Peyer's patch (tissue), 4 donors: ENCODE measurements around the gene UCP2. TPM values are rescaled to one million over a fixed set of nuclear protein-coding genes. Genes with fewer than 3 reads are reported as not detected.
A peak's percentile ranks its signal among the peaks of the same experiment; 100 is the strongest.
"Not testable (repeated sequence)": the region's sequence is repeated elsewhere in the genome, so short reads cannot be mapped to it uniquely, and the experiment has no call there.

Experiments used
- DNase-seq, 3 donors: peaks; one replicate each; pipeline ENCODE4 v3.0.0-alpha.2; 2017 to 2019
- H3K27ac ChIP-seq, 4 donors: fragments of 200-600 bp; sonication (generic); one replicate each; pipeline ENCODE4 v1.5.1; 2016 to 2019
- H3K27me3 ChIP-seq, 2 donors: fragments of 200-600 bp; sonication (generic); one replicate each; pipeline ENCODE4 v1.5.1; 2019
- H3K36me3 ChIP-seq, 3 donors: fragments of 200-600 bp; sonication (generic); one replicate each; pipeline ENCODE4 v1.5.1; 2016 to 2019
- H3K4me1 ChIP-seq, 4 donors: fragments of 200-600 bp; sonication (generic); one replicate each; pipeline ENCODE4 v1.5.1; 2016 to 2019
- H3K4me3 ChIP-seq, 4 donors: fragments of 200-600 bp; sonication (generic); 1 replicate in 3 of 4; 2 replicates in 1 of 4; pipeline ENCODE4 v1.5.1; 2016 to 2019; ENCODE audit warnings: mild to moderate bottlenecking in 1 of 4
- H3K9me3 ChIP-seq, 4 donors: fragments of 200-600 bp; sonication (generic); one replicate each; pipeline ENCODE4 v1.5.1; 2016 to 2019; ENCODE audit warnings: mild to moderate bottlenecking in 1 of 4
- POLR2A ChIP-seq, 2 donors: fragments of 450-650 bp; IDR thresholded peaks; one replicate each; pipeline ENCODE4 v1.5.1; 2017; ENCODE audit warnings: antibody characterized with exemption in 2 of 2, mild to moderate bottlenecking in 2 of 2, moderate library complexity in 2 of 2
- total RNA-seq, 4 donors: library from RNA; depleted of rRNA; stranded (reverse); fragments of >200 nt; gene quantifications; one replicate each; pipeline ENCODE4 v1.1.0, GENCODE V29; 2016
- TF ChIP-seq, protein P1 (sequence below), 6 experiments: fragments of 450-650 bp in 4 of 6; fragments of 200-600 bp in 2 of 6; sonication (generic) in 1 of 6; IDR thresholded peaks; one replicate each; pipeline ENCODE4 v1.5.1; 2017 to 2019; ENCODE audit warnings: antibody characterized with exemption in 6 of 6, mild to moderate bottlenecking in 3 of 6, moderate library complexity in 1 of 6

UCP2 gene
- total RNA-seq, 4 donors from 2014 or later: 10.7 to 180 (median 27.4) TPM

DNA sequence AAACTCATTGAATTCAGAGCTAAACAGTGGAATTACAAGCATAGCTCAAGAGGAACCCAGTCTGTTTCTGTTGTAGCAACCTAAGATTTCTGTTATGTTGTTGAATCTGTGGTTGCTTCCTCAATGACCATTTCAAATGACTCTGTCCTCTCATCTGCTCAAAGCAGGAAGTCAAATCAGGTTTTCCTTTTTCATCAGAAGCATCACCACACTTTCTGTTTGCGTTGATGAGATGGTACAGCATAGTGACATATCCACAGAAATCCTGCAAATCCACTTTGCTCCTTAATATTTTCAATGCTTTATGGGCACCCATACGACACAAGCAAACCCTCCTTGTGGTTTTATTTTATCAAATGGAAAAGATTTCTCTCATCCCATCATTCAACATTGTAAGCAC lies 12.6 kb upstream of the UCP2 start:
- peak overlapping the region; percentile 48 to 61 (median 60) for H3K27ac ChIP-seq

GRCh38 chr11:73991471-73992006 lies 8.9 kb upstream of the UCP2 start:
- no peaks in the 10 kb centered on the region for H3K36me3 ChIP-seq
- peaks cover 0 to 17% (median 0%) of the 10 kb centered on the region in 4 donors for H3K4me1 ChIP-seq
- no peaks in the 10 kb centered on the region for H3K27me3 ChIP-seq
- TF ChIP-seq, protein P1, sequence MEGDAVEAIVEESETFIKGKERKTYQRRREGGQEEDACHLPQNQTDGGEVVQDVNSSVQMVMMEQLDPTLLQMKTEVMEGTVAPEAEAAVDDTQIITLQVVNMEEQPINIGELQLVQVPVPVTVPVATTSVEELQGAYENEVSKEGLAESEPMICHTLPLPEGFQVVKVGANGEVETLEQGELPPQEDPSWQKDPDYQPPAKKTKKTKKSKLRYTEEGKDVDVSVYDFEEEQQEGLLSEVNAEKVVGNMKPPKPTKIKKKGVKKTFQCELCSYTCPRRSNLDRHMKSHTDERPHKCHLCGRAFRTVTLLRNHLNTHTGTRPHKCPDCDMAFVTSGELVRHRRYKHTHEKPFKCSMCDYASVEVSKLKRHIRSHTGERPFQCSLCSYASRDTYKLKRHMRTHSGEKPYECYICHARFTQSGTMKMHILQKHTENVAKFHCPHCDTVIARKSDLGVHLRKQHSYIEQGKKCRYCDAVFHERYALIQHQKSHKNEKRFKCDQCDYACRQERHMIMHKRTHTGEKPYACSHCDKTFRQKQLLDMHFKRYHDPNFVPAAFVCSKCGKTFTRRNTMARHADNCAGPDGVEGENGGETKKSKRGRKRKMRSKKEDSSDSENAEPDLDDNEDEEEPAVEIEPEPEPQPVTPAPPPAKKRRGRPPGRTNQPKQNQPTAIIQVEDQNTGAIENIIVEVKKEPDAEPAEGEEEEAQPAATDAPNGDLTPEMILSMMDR (IDR thresholded peaks at IDR 0.05): no peak
- no peak for TF ChIP-seq POLR2A (IDR thresholded peaks at IDR 0.05)
- no peak overlapping the region for H3K4me3 ChIP-seq
- DNase-seq: peak in 1 of 3 donors; percentile 47
- no peaks in the 10 kb centered on the region for H3K9me3 ChIP-seq
- peak overlapping the region in 1 of 4 donors; percentile 8 for H3K27ac ChIP-seq

More for the DNA sequence above, 12.6 kb upstream of the UCP2 start:
- H3K4me1 ChIP-seq: peaks cover 0 to 19% (median 1%) of the 10 kb centered on the region in 4 donors
- H3K4me3 ChIP-seq: no peak overlapping the region
- peak in 1 of 3 donors; percentile 21 for DNase-seq
- TF ChIP-seq, protein P1 (IDR thresholded peaks at IDR 0.05): no peak
- no peak for TF ChIP-seq POLR2A (IDR thresholded peaks at IDR 0.05)
- H3K27me3 ChIP-seq: no peaks in the 10 kb centered on the region
- H3K36me3 ChIP-seq: no peaks in the 10 kb centered on the region
- no peaks in the 10 kb centered on the region for H3K9me3 ChIP-seq

- Histone ChIP-seq H3K4me1 (peaks cover 0 to 12% (median 0%) of the 10 kb centered on the region in 4 donors), H3K4me3 (no peak overlapping the region), H3K27ac (no peak overlapping the region), H3K27me3 (no peaks in the 10 kb centered on the region), H3K9me3 (no peaks in the 10 kb centered on the region), H3K36me3 (no peaks in the 10 kb centered on the region)
- TF ChIP-seq, protein P1 (IDR thresholded peaks at IDR 0.05): no peak
- no peak for DNase-seq
Measured at GRCh38 chr11:73990730-73991129, 8.1 kb upstream of the UCP2 start.

DNA sequence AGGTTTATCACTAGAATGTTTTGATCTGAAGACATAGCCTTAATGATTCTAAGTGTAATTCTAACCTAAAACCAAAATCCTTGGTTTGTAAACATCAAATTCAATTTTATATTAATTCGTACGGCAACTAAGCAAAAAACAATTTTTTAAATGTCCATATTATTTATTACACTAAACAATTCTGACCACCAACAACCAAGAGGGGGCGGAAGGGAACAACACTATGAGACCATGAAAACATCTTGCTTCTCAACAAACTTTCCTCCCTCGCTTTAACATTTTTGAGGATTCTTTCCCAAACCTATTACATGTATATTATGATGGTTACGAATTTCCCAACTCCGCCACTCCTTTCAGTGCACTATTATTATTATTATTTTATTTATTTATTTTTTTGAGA lies 6.5 kb upstream of the UCP2 start:
- H3K4me1 ChIP-seq: peaks cover 0 to 6% (median 0%) of the 10 kb centered on the region in 4 donors
- H3K36me3 ChIP-seq: no peaks in the 10 kb centered on the region
- H3K27ac ChIP-seq: no peak overlapping the region
- peak in 1 of 3 donors; percentile 57 for DNase-seq
- no peaks in the 10 kb centered on the region for H3K27me3 ChIP-seq
- no peak overlapping the region for H3K4me3 ChIP-seq
- TF ChIP-seq, protein P1 (IDR thresholded peaks at IDR 0.05): peak in 2 of 6 experiments; percentile 16 to 29
- no peak for TF ChIP-seq POLR2A (IDR thresholded peaks at IDR 0.05)
- no peaks in the 10 kb centered on the region for H3K9me3 ChIP-seq

GRCh38 chr11:73988227-73988626 lies 5.6 kb upstream of the UCP2 start:
- DNase-seq: no peak
- no peaks in the 10 kb centered on the region for H3K9me3 ChIP-seq
- peaks cover 0 to 11% (median 2%) of the 10 kb centered on the region in 4 donors for H3K4me1 ChIP-seq
- TF ChIP-seq POLR2A (IDR thresholded peaks at IDR 0.05): no peak
- TF ChIP-seq, protein P1 (IDR thresholded peaks at IDR 0.05): no peak
- no peaks in the 10 kb centered on the region for H3K27me3 ChIP-seq
- no peak overlapping the region for H3K4me3 ChIP-seq
- no peak overlapping the region for H3K27ac ChIP-seq
- no peaks in the 10 kb centered on the region for H3K36me3 ChIP-seq

DNA sequence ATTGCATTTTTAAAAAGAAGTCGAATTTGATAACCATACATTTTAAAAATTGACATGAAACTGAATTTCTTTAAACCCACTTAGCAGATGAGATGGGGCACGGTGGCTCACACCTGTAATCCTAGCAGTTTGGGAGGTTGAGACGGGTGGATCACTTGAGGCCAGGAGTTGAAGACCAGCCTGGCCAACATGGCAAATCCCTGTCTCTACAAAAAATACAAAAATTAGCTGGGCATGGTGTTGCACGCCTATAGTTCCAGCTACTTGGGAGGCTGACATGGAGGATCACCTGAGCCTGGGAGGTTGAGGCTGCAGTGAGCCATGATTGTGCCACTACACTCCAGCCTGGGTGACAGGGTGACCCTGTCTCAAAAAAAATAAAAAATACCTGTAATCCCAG lies 3.0 kb upstream of the UCP2 start:
- not testable (repeated sequence) for H3K27me3 ChIP-seq, H3K9me3 ChIP-seq, H3K4me1 ChIP-seq, H3K36me3 ChIP-seq, H3K27ac ChIP-seq, H3K4me3 ChIP-seq
- peak in 1 of 3 donors; percentile 6 for DNase-seq
